Hepatocyte (in vitro differentiated cells): ENCODE measurements around the gene CDAN1.

Experiments used
- EZH2 ChIP-seq: fragments of 200-600 bp; sonication (generic); IDR thresholded peaks from 2 replicates; pipeline ENCODE4 v1.6.1; 2016; ENCODE audit warnings: antibody characterized with exemption, mild to moderate bottlenecking, borderline replicate concordance
- EZH2phosphoT487 ChIP-seq: fragments of 200-600 bp; sonication (generic); IDR thresholded peaks from one replicate; pipeline ENCODE4 v1.6.1; 2018; ENCODE audit warnings: antibody characterized with exemption, mild to moderate bottlenecking, low read depth, moderate library complexity; ENCODE audit not compliant: unreplicated experiment, severe bottlenecking
- TF ChIP-seq, protein P1 (sequence below): fragments of 200-600 bp; sonication (generic); IDR thresholded peaks from 2 replicates; pipeline ENCODE4 v1.5.1; 2016; ENCODE audit warnings: antibody characterized with exemption, mild to moderate bottlenecking; ENCODE audit not compliant: poor library complexity

GRCh38 chr15:42782716-42783115 is 45.8 kb upstream of the CDAN1 start:
- TF ChIP-seq, protein P1, sequence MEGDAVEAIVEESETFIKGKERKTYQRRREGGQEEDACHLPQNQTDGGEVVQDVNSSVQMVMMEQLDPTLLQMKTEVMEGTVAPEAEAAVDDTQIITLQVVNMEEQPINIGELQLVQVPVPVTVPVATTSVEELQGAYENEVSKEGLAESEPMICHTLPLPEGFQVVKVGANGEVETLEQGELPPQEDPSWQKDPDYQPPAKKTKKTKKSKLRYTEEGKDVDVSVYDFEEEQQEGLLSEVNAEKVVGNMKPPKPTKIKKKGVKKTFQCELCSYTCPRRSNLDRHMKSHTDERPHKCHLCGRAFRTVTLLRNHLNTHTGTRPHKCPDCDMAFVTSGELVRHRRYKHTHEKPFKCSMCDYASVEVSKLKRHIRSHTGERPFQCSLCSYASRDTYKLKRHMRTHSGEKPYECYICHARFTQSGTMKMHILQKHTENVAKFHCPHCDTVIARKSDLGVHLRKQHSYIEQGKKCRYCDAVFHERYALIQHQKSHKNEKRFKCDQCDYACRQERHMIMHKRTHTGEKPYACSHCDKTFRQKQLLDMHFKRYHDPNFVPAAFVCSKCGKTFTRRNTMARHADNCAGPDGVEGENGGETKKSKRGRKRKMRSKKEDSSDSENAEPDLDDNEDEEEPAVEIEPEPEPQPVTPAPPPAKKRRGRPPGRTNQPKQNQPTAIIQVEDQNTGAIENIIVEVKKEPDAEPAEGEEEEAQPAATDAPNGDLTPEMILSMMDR = no peak
- TF ChIP-seq EZH2phosphoT487 = no peak
- TF ChIP-seq EZH2 = no peak
